ENCODE data around the gene CHMP3. TPM values are rescaled to one million over a fixed set of nuclear protein-coding genes. Genes with fewer than 3 reads are reported as not detected.

Gene CHMP3
- total RNA-seq, 1 experiment from 2014 or later: 22.7 TPM

DNA sequence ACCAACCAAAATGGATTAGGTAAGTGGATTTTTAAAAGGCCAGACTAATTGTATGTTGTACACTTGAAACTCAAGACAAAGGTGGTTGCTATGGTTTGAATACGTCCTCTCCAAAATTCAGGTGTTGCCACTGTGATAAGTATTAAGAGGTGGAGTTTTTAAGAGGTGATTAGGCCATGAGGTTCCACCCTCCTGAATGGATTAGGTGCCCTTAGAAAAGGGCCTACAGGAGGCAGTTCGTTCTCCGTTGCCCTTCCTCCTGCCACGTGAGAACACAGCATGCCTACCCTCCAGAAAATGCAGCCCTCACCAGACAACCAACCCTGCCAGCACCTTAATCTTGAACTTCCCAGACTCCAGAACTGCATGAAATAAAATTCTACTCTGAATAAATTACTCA is 51.2 kb downstream of the CHMP3 start:
- TF ChIP-seq CBFB (CRISPR knock-in tag; IDR thresholded peaks at IDR 0.05; ENCODE audit: low read depth) (no peak), ZBTB21 (CRISPR knock-in tag; IDR thresholded peaks at IDR 0.05; ENCODE audit: borderline replicate concordance) (no peak), ZNF416 (CRISPR knock-in tag; IDR thresholded peaks at IDR 0.05) (no peak), FOXK1 (CRISPR knock-in tag; IDR thresholded peaks at IDR 0.05) (no peak), ERG (CRISPR knock-in tag; IDR thresholded peaks at IDR 0.05) (no peak), ZNF232 (CRISPR knock-in tag; IDR thresholded peaks at IDR 0.05) (no peak), ETV6 (CRISPR knock-in tag; IDR thresholded peaks at IDR 0.05) (no peak), NR2C2 (CRISPR knock-in tag; IDR thresholded peaks at IDR 0.05) (no peak), SMAD3 (CRISPR knock-in tag; IDR thresholded peaks at IDR 0.05; ENCODE audit: borderline replicate concordance) (no peak), EMX1 (CRISPR knock-in tag; IDR thresholded peaks at IDR 0.05) (no peak), CTCF (IDR thresholded peaks at IDR 0.05) (no peak)
- TF ChIP-seq, protein P1, sequence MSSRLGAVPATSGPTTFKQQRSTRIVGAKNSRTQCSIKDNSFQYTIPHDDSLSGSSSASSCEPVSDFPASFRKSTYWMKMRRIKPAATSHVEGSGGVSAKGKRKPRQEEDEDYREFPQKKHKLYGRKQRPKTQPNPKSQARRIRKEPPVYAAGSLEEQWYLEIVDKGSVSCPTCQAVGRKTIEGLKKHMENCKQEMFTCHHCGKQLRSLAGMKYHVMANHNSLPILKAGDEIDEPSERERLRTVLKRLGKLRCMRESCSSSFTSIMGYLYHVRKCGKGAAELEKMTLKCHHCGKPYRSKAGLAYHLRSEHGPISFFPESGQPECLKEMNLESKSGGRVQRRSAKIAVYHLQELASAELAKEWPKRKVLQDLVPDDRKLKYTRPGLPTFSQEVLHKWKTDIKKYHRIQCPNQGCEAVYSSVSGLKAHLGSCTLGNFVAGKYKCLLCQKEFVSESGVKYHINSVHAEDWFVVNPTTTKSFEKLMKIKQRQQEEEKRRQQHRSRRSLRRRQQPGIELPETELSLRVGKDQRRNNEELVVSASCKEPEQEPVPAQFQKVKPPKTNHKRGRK (CRISPR knock-in tag; IDR thresholded peaks at IDR 0.05; ENCODE audit: borderline replicate concordance): no peak
- TF ChIP-seq, protein P2, sequence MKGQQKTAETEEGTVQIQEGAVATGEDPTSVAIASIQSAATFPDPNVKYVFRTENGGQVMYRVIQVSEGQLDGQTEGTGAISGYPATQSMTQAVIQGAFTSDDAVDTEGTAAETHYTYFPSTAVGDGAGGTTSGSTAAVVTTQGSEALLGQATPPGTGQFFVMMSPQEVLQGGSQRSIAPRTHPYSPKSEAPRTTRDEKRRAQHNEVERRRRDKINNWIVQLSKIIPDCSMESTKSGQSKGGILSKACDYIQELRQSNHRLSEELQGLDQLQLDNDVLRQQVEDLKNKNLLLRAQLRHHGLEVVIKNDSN (CRISPR knock-in tag; IDR thresholded peaks at IDR 0.05): no peak
- TF ChIP-seq, protein P3, sequence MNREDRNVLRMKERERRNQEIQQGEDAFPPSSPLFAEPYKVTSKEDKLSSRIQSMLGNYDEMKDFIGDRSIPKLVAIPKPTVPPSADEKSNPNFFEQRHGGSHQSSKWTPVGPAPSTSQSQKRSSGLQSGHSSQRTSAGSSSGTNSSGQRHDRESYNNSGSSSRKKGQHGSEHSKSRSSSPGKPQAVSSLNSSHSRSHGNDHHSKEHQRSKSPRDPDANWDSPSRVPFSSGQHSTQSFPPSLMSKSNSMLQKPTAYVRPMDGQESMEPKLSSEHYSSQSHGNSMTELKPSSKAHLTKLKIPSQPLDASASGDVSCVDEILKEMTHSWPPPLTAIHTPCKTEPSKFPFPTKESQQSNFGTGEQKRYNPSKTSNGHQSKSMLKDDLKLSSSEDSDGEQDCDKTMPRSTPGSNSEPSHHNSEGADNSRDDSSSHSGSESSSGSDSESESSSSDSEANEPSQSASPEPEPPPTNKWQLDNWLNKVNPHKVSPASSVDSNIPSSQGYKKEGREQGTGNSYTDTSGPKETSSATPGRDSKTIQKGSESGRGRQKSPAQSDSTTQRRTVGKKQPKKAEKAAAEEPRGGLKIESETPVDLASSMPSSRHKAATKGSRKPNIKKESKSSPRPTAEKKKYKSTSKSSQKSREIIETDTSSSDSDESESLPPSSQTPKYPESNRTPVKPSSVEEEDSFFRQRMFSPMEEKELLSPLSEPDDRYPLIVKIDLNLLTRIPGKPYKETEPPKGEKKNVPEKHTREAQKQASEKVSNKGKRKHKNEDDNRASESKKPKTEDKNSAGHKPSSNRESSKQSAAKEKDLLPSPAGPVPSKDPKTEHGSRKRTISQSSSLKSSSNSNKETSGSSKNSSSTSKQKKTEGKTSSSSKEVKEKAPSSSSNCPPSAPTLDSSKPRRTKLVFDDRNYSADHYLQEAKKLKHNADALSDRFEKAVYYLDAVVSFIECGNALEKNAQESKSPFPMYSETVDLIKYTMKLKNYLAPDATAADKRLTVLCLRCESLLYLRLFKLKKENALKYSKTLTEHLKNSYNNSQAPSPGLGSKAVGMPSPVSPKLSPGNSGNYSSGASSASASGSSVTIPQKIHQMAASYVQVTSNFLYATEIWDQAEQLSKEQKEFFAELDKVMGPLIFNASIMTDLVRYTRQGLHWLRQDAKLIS (CRISPR knock-in tag; IDR thresholded peaks at IDR 0.05; ENCODE audit: borderline replicate concordance): no peak
- TF ChIP-seq, protein P4, sequence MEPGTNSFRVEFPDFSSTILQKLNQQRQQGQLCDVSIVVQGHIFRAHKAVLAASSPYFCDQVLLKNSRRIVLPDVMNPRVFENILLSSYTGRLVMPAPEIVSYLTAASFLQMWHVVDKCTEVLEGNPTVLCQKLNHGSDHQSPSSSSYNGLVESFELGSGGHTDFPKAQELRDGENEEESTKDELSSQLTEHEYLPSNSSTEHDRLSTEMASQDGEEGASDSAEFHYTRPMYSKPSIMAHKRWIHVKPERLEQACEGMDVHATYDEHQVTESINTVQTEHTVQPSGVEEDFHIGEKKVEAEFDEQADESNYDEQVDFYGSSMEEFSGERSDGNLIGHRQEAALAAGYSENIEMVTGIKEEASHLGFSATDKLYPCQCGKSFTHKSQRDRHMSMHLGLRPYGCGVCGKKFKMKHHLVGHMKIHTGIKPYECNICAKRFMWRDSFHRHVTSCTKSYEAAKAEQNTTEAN (CRISPR knock-in tag; IDR thresholded peaks at IDR 0.05): no peak
- TF ChIP-seq, protein P5, sequence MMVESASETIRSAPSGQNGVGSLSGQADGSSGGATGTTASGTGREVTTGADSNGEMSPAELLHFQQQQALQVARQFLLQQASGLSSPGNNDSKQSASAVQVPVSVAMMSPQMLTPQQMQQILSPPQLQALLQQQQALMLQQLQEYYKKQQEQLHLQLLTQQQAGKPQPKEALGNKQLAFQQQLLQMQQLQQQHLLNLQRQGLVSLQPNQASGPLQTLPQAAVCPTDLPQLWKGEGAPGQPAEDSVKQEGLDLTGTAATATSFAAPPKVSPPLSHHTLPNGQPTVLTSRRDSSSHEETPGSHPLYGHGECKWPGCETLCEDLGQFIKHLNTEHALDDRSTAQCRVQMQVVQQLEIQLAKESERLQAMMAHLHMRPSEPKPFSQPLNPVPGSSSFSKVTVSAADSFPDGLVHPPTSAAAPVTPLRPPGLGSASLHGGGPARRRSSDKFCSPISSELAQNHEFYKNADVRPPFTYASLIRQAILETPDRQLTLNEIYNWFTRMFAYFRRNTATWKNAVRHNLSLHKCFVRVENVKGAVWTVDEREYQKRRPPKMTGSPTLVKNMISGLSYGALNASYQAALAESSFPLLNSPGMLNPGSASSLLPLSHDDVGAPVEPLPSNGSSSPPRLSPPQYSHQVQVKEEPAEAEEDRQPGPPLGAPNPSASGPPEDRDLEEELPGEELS (CRISPR knock-in tag; IDR thresholded peaks at IDR 0.05): no peak
- TF ChIP-seq, protein P6, sequence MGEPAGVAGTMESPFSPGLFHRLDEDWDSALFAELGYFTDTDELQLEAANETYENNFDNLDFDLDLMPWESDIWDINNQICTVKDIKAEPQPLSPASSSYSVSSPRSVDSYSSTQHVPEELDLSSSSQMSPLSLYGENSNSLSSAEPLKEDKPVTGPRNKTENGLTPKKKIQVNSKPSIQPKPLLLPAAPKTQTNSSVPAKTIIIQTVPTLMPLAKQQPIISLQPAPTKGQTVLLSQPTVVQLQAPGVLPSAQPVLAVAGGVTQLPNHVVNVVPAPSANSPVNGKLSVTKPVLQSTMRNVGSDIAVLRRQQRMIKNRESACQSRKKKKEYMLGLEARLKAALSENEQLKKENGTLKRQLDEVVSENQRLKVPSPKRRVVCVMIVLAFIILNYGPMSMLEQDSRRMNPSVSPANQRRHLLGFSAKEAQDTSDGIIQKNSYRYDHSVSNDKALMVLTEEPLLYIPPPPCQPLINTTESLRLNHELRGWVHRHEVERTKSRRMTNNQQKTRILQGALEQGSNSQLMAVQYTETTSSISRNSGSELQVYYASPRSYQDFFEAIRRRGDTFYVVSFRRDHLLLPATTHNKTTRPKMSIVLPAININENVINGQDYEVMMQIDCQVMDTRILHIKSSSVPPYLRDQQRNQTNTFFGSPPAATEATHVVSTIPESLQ (CRISPR knock-in tag; IDR thresholded peaks at IDR 0.05): no peak
- TF ChIP-seq, protein P7, sequence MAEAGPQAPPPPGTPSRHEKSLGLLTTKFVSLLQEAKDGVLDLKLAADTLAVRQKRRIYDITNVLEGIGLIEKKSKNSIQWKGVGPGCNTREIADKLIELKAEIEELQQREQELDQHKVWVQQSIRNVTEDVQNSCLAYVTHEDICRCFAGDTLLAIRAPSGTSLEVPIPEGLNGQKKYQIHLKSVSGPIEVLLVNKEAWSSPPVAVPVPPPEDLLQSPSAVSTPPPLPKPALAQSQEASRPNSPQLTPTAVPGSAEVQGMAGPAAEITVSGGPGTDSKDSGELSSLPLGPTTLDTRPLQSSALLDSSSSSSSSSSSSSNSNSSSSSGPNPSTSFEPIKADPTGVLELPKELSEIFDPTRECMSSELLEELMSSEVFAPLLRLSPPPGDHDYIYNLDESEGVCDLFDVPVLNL (CRISPR knock-in tag; IDR thresholded peaks at IDR 0.05; ENCODE audit: borderline replicate concordance, low read depth): no peak
- CTCF ChIA-PET: no interaction called here
- ATAC-seq (no peak), DNase-seq (ENCODE audit: low spot score) (no peak)
- POLR2A ChIA-PET: no interaction called here
- peaks cover 9% of the 10 kb centered on the region for H3K9me3 Mint-ChIP-seq
- no peak overlapping the region for H3K4me3 Mint-ChIP-seq
- no peaks in the 10 kb centered on the region for H3K27me3 Mint-ChIP-seq (ENCODE audit: low read depth)
- H3K36me3 Mint-ChIP-seq: peaks cover 6% of the 10 kb centered on the region; the same call in 1 of the 2 replicates
- no peaks in the 10 kb centered on the region for H3K4me1 Mint-ChIP-seq
- H3K27ac Mint-ChIP-seq: no peak overlapping the region
